Uterus (tissue), 2 donors: Measurements from ENCODE around the gene CORT.

Source experiments
- POLR2A ChIP-seq, 2 donors: fragments of 450-650 bp; IDR thresholded peaks; one replicate each; pipeline ENCODE4 v1.6.1; 2016; ENCODE audit warnings: antibody characterized with exemption in 2 of 2, mild to moderate bottlenecking in 1 of 2, moderate library complexity in 1 of 2
- TF ChIP-seq, protein P1 (sequence below), 4 experiments: fragments of 200-600 bp in 2 of 4; fragments of 450-650 bp in 2 of 4; sonication (generic) in 2 of 4; IDR thresholded peaks; one replicate each; pipeline ENCODE4 v1.5.1; 2016 to 2019; ENCODE audit warnings: antibody characterized with exemption in 4 of 4, mild to moderate bottlenecking in 2 of 4, moderate library complexity in 1 of 4

DNA sequence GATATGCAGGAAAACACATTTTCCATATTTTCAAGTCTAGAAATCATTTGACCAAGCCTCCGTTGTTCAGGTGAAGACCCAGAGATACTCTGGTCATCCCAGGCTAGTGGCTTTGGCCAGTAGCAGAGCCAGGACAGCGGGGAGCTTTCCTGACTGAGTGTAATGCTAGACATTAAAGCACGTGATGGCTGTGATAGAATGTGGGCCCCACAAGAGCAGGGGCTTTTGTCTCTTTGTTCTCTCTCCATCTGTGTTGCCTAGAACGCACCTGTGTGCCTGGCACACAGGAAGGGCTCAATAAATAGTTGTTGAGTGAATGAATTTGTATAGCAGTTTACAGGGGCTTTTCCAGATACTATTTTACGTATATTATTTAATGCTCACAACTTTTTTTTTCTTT lies 9.0 kb upstream of the CORT start:
- TF ChIP-seq, protein P1, sequence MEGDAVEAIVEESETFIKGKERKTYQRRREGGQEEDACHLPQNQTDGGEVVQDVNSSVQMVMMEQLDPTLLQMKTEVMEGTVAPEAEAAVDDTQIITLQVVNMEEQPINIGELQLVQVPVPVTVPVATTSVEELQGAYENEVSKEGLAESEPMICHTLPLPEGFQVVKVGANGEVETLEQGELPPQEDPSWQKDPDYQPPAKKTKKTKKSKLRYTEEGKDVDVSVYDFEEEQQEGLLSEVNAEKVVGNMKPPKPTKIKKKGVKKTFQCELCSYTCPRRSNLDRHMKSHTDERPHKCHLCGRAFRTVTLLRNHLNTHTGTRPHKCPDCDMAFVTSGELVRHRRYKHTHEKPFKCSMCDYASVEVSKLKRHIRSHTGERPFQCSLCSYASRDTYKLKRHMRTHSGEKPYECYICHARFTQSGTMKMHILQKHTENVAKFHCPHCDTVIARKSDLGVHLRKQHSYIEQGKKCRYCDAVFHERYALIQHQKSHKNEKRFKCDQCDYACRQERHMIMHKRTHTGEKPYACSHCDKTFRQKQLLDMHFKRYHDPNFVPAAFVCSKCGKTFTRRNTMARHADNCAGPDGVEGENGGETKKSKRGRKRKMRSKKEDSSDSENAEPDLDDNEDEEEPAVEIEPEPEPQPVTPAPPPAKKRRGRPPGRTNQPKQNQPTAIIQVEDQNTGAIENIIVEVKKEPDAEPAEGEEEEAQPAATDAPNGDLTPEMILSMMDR (IDR thresholded peaks at IDR 0.05), result no peak
- TF ChIP-seq POLR2A (IDR thresholded peaks at IDR 0.05), result no peak
